Body of pancreas (tissue), 4 donors: ENCODE data around the gene WDR33. TPM values are rescaled to one million over a fixed set of nuclear protein-coding genes. Genes with fewer than 3 reads are reported as not detected.

ENCODE experiments used
- ATAC-seq: fragments of 150-250 bp; one replicate; pipeline ENCODE4 v1.9.1; 2016
- DNase-seq, 4 donors: peaks; one replicate each; pipeline ENCODE4 v3.0.0-alpha.2; 2019
- H3K27ac ChIP-seq, 4 donors: fragments of 200-600 bp; sonication (generic); 1 replicate in 3 of 4; 2 replicates in 1 of 4; pipeline versions ENCODE4 v1.5.1 to v1.6.1; 2016 to 2019; ENCODE audit warnings: mild to moderate bottlenecking in 1 of 4, mixed read lengths in 1 of 4, moderate library complexity in 1 of 4
- H3K27me3 ChIP-seq, 2 donors: fragments of 200-600 bp; sonication (generic); one replicate each; pipeline ENCODE4 v1.6.0; 2016; ENCODE audit warnings: mild to moderate bottlenecking in 1 of 2
- H3K36me3 ChIP-seq, 2 donors: fragments of 200-600 bp; sonication (generic); replicated peaks in 1 of 2; 2 replicates each; pipeline ENCODE4 v1.5.1; 2016; ENCODE audit warnings: low read depth in 2 of 2; ENCODE audit not compliant: insufficient read depth in 1 of 2
- H3K4me1 ChIP-seq: fragments of 200-600 bp; sonication (generic); one replicate; pipeline ENCODE4 v1.6.0; 2016
- H3K4me3 ChIP-seq, 2 donors: fragments of 200-600 bp; sonication (generic); 1 replicate in 1 of 2; 2 replicates in 1 of 2; pipeline ENCODE4 v1.5.1; 2016 to 2019
- H3K9me3 ChIP-seq, 3 donors: fragments of 200-600 bp; sonication (generic); 1 replicate in 2 of 3; 2 replicates in 1 of 3; pipeline ENCODE4 v1.5.1; 2016
- CTCF ChIP-seq, 7 experiments: fragments of 450-650 bp in 4 of 7; fragments of 200-600 bp in 3 of 7; sonication (generic) in 3 of 7; IDR thresholded peaks; one replicate each; pipeline ENCODE4 v1.5.1; 2016 to 2019; ENCODE audit warnings: antibody characterized with exemption in 7 of 7
- POLR2A ChIP-seq, 3 donors: fragments of 450-650 bp; IDR thresholded peaks; one replicate each; pipeline ENCODE4 v1.6.1; 2016; ENCODE audit warnings: antibody characterized with exemption in 3 of 3, mild to moderate bottlenecking in 2 of 3
- WGBS, 2 donors: methylation state at CpG; one replicate each; pipeline ENCODE4 v1.1.5; 2017; 5-methylcytosine and 5-hydroxymethylcytosine counted together
- intact Hi-C: fragments of 100-400 bp; cut with DNase I; formaldehyde crosslinking; loops from one replicate; pipeline ENCODE4 v1.15.1; 2023
- total RNA-seq, 2 donors: library from RNA; depleted of rRNA; stranded (reverse); fragments of >200 nt; gene quantifications; one replicate each; pipeline ENCODE4 v1.1.0, GENCODE V29; 2016

Gene WDR33
- total RNA-seq, 2 donors from 2014 or later: 31.6 to 37.1 TPM

GRCh38 chr2:127747621-127748020 lies 63.4 kb downstream of the WDR33 start:
- DNase-seq (no peak), ATAC-seq (no peak)
- intact Hi-C loops: no loop called here
- Histone ChIP-seq H3K9me3 (no peaks in the 10 kb centered on the region), H3K4me3 (no peak overlapping the region), H3K27ac (no peak overlapping the region), H3K27me3 (no peaks in the 10 kb centered on the region), H3K36me3 (peaks cover 0 to 5% of the 10 kb centered on the region in 2 donors), H3K4me1 (no peaks in the 10 kb centered on the region)
- TF ChIP-seq POLR2A (IDR thresholded peaks at IDR 0.05): no peak
- TF ChIP-seq CTCF (IDR thresholded peaks at IDR 0.05): no peak
- 90 to 95% methylated on average over 5 of the region's 5 CpGs for WGBS, 2 donors

- TF ChIP-seq POLR2A (IDR thresholded peaks at IDR 0.05): no peak
- no peak for TF ChIP-seq CTCF (IDR thresholded peaks at IDR 0.05)
- Histone ChIP-seq H3K27ac (no peak overlapping the region), H3K27me3 (no peaks in the 10 kb centered on the region), H3K9me3 (no peaks in the 10 kb centered on the region), H3K4me3 (no peak overlapping the region), H3K36me3 (peaks cover 0 to 5% of the 10 kb centered on the region in 2 donors), H3K4me1 (peaks cover 3% of the 10 kb centered on the region)
- no peak for DNase-seq
- intact Hi-C loops: no loop called here
- 78 to 84% methylated on average over 3 of the region's 3 CpGs for WGBS, 2 donors
- no peak for ATAC-seq
Observed at GRCh38 chr2:127743477-127744026, 67.4 kb downstream of the WDR33 start.

DNA sequence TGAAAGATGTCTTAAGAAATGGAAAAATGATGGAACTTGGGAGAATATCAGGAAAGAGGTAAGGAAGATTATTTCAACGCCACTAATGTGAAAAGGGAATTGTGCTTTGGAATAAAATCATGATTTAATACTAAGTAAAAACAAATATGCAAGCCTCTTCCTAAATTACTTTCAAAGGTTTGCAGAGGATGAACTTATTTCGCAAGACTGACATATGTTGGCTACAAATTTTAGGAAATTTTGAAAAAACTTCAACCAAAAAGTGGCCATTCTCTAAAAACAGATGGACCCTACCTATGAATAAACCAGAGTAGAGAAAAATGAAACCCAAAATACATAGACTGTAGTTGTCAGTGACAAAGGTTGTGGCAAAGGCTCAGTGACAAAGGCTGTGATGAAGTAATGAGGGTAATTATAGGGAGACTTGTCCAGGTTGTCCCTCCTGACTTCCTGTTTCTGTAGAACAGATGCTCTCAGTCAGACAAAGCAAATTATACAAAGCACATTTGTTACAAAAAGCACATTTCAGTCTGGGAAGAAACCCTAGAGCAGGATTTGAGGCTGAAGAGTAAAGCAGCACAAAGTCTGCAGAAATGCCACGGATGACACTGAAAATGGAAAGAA lies 70.2 kb downstream of the WDR33 start:
- no peaks in the 10 kb centered on the region for H3K9me3 ChIP-seq

GRCh38 chr2:127739800-127740199 lies 71.2 kb downstream of the WDR33 start:
- Histone ChIP-seq H3K4me1 (peaks cover 32% of the 10 kb centered on the region), H3K4me3 (no peak overlapping the region), H3K27me3 (no peaks in the 10 kb centered on the region), H3K27ac (no peak overlapping the region), H3K9me3 (no peaks in the 10 kb centered on the region), H3K36me3 (peaks cover 0 to under 1% of the 10 kb centered on the region in 2 donors)
- intact Hi-C loops: no loop called here
- no peak for TF ChIP-seq CTCF (IDR thresholded peaks at IDR 0.05)
- TF ChIP-seq POLR2A (IDR thresholded peaks at IDR 0.05): no peak
- 84 to 91% methylated on average over 1 of the region's 1 CpG for WGBS, 2 donors
- DNase-seq (no peak), ATAC-seq (no peak)

More for the DNA sequence above, 70.2 kb downstream of the WDR33 start:
- H3K4me3 ChIP-seq: no peak overlapping the region
- intact Hi-C loops: no loop called here
- H3K4me1 ChIP-seq: peaks cover 23% of the 10 kb centered on the region
- H3K27me3 ChIP-seq: no peaks in the 10 kb centered on the region
- ATAC-seq (no peak), DNase-seq (no peak)
- 91 to 94% methylated on average over 3 of the region's 3 CpGs for WGBS, 2 donors
- H3K36me3 ChIP-seq: peaks cover 0 to 3% of the 10 kb centered on the region in 2 donors
- H3K27ac ChIP-seq: no peak overlapping the region
- TF ChIP-seq CTCF (IDR thresholded peaks at IDR 0.05) (no peak), POLR2A (IDR thresholded peaks at IDR 0.05) (no peak)

GRCh38 chr2:127737892-127738291 lies 73.1 kb downstream of the WDR33 start:
- TF ChIP-seq POLR2A (IDR thresholded peaks at IDR 0.05) (no peak), CTCF (IDR thresholded peaks at IDR 0.05) (no peak)
- ATAC-seq (peak; percentile 67), DNase-seq (no peak)
- no peaks in the 10 kb centered on the region for H3K36me3 ChIP-seq
- peaks cover 51% of the 10 kb centered on the region for H3K4me1 ChIP-seq
- no peaks in the 10 kb centered on the region for H3K9me3 ChIP-seq
- no peak overlapping the region for H3K4me3 ChIP-seq
- intact Hi-C loops: no loop called here
- WGBS, 2 donors: 0 to 12% methylated on average over 1 of the region's 1 CpG
- H3K27me3 ChIP-seq: no peaks in the 10 kb centered on the region
- peak overlapping the region in 1 of 4 donors; percentile 37 for H3K27ac ChIP-seq
